ENCODE measurements around the gene ACTN2. TPM values are rescaled to one million over a fixed set of nuclear protein-coding genes. Genes with fewer than 3 reads are reported as not detected.
A peak's percentile ranks its signal among the peaks of the same experiment; 100 is the strongest.

ACTN2 gene
- total and polyA plus RNA-seq, 4 donors: 0.81 to 6.6 (median 3.0) TPM

DNA sequence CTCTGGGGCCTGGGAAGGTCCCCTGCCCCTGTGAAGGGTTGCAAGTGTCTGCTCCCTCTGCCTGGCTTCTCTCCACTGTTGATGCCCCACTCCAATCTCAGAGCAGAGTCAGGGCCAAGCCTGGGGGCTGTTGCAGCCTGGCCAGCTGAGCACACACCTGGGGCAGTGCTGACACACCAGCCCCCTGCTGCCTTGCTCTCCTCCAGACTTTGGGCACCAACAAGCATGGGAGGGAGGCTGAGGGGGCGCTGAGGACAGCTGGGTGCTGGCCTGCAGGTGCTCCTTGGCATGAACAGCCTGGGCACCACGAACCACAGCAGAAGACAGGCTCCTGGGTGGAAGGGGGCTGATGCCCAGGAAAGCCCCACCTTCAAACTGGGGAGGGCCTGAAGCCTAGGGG, 99.2 kb downstream of the ACTN2 start:
- TF ChIP-seq CTCF (IDR thresholded peaks at IDR 0.05; ENCODE audit: control extremely low read depth, extremely low read depth): no peak
- H3K4me1 ChIP-seq (ENCODE audit: control insufficient read depth in 5 of 5, insufficient read depth in 5 of 5, low read length in 5 of 5): no peaks in the 10 kb centered on the region
- H3K9ac ChIP-seq (ENCODE audit: insufficient read depth in 1 of 2, low read length in 2 of 2): no peak overlapping the region
- DNase-seq: no peak
- 72 to 86% methylated on average over 2 of the region's 2 CpGs for whole genome bisulfite sequencing, 2 donors
- ATAC-seq (ENCODE audit: insufficient read depth, low FRiP score): no peak
- H3K4me3 ChIP-seq: no peak overlapping the region
- no peak overlapping the region for H3K27ac ChIP-seq (ENCODE audit: low read depth in 1 of 2, low read length in 1 of 2)
- H3K36me3 ChIP-seq (ENCODE audit: control insufficient read depth in 4 of 4, insufficient read depth in 4 of 4, low read length in 4 of 4): no peaks in the 10 kb centered on the region
- H3K9me3 ChIP-seq (ENCODE audit: control insufficient read depth in 4 of 4, insufficient read depth in 3 of 4, low read length in 3 of 4): no peaks in the 10 kb centered on the region
- no peaks in the 10 kb centered on the region for H3K27me3 ChIP-seq (ENCODE audit: control insufficient read depth in 3 of 3, insufficient read depth in 3 of 3, low read length in 2 of 3)

GRCh38 chr1:236786453-236786852, 100.2 kb downstream of the ACTN2 start:
- WGBS, 2 donors: 94 to 96% methylated on average over 16 of the region's 16 CpGs
- TF ChIP-seq CTCF (IDR thresholded peaks at IDR 0.05; ENCODE audit: control extremely low read depth, extremely low read depth): no peak
- Histone ChIP-seq H3K36me3 (ENCODE audit: control insufficient read depth in 4 of 4, insufficient read depth in 4 of 4, low read length in 4 of 4) (no peaks in the 10 kb centered on the region), H3K4me3 (no peak overlapping the region), H3K4me1 (ENCODE audit: control insufficient read depth in 5 of 5, insufficient read depth in 5 of 5, low read length in 5 of 5) (no peaks in the 10 kb centered on the region), H3K9ac (ENCODE audit: insufficient read depth in 1 of 2, low read length in 2 of 2) (no peak overlapping the region), H3K27me3 (ENCODE audit: control insufficient read depth in 3 of 3, insufficient read depth in 3 of 3, low read length in 2 of 3) (no peaks in the 10 kb centered on the region), H3K9me3 (ENCODE audit: control insufficient read depth in 4 of 4, insufficient read depth in 3 of 4, low read length in 3 of 4) (no peaks in the 10 kb centered on the region), H3K27ac (ENCODE audit: low read depth in 1 of 2, low read length in 1 of 2) (no peak overlapping the region)
- DNase-seq: no peak
- ATAC-seq (ENCODE audit: insufficient read depth, low FRiP score): no peak

DNA sequence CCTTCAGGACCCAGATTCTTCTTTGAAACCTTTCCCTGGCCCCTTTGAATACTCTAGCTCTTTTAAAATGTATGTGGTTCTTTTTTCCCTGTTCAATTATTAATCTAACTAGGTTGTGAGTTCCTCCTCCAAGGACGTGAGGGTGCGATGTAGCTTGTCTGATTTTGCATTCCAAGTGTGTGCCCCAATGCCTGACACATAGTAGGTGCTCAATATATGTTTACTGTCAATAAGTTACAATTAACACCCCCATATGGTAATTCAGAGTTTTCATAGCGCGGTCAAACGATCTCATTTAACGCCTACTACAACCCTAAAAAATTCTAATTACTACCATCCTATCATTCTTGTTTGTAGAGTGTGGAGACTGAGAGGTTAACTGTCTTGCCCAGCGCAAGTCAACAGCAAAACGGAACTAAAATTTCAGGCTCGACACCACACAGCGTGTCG, 108.3 kb downstream of the ACTN2 start:
- TF ChIP-seq CTCF (IDR thresholded peaks at IDR 0.05; ENCODE audit: control extremely low read depth, extremely low read depth): no peak
- DNase-seq (peak in 1 of 3 donors; percentile 5), ATAC-seq (ENCODE audit: insufficient read depth, low FRiP score) (no peak)
- peak overlapping the region in 1 of 2 donors; percentile 67 for H3K9ac ChIP-seq (ENCODE audit: insufficient read depth in 1 of 2, low read length in 2 of 2)
- H3K27me3 ChIP-seq (ENCODE audit: control insufficient read depth in 3 of 3, insufficient read depth in 3 of 3, low read length in 2 of 3): no peaks in the 10 kb centered on the region
- peak overlapping the region; percentile 8 for H3K4me3 ChIP-seq
- 12% methylated on average over 11 of the region's 11 CpGs for WGBS, 2 donors
- H3K36me3 ChIP-seq (ENCODE audit: control insufficient read depth in 4 of 4, insufficient read depth in 4 of 4, low read length in 4 of 4): no peaks in the 10 kb centered on the region
- H3K9me3 ChIP-seq (ENCODE audit: control insufficient read depth in 4 of 4, insufficient read depth in 3 of 4, low read length in 3 of 4): no peaks in the 10 kb centered on the region
- H3K4me1 ChIP-seq (ENCODE audit: control insufficient read depth in 5 of 5, insufficient read depth in 5 of 5, low read length in 5 of 5): peaks cover 0 to 17% (median 4%) of the 10 kb centered on the region in 5 donors
- H3K27ac ChIP-seq (ENCODE audit: low read depth in 1 of 2, low read length in 1 of 2): peak overlapping the region; percentile 34 to 71
